PFSK-1 (cell line): ENCODE results near the gene AFAP1L2.

ENCODE experiments used
- FOXP2 ChIP-seq: optimal IDR thresholded peaks from 2 replicates; pipeline ENCODE3; 2011; ENCODE audit warnings: borderline replicate concordance, control low read depth, inconsistent platforms; ENCODE audit not compliant: insufficient read depth; ENCODE audit errors: extremely low read length, extremely low read depth
- POLR2AphosphoS5 ChIP-seq: IDR thresholded peaks from 2 replicates; pipeline ENCODE4 v1.6.1; 2012; ENCODE audit warnings: low read depth, mild to moderate bottlenecking, control low read depth, low read length, moderate library complexity
- SIN3A ChIP-seq: IDR thresholded peaks from 2 replicates; pipeline ENCODE4 v1.6.1; 2012; ENCODE audit warnings: mild to moderate bottlenecking, low read length, moderate library complexity, borderline replicate concordance; ENCODE audit not compliant: insufficient read depth
- TAF1 ChIP-seq: IDR thresholded peaks from 2 replicates; pipeline ENCODE4 v1.6.1; 2012; ENCODE audit warnings: low read length, control low read depth, borderline replicate concordance; ENCODE audit not compliant: insufficient read depth
- TF ChIP-seq, protein P1 (sequence below), 2 experiments: IDR thresholded peaks; 2 replicates each; pipeline versions ENCODE4 v1.6.1 to v1.8.0; 2011 to 2012; ENCODE audit warnings: low read depth in 2 of 2, low read length in 2 of 2, control low read depth in 1 of 2, inconsistent platforms in 1 of 2, mild to moderate bottlenecking in 1 of 2, moderate library complexity in 1 of 2; ENCODE audit not compliant: insufficient read depth in 1 of 2

AFAP1L2 gene

DNA sequence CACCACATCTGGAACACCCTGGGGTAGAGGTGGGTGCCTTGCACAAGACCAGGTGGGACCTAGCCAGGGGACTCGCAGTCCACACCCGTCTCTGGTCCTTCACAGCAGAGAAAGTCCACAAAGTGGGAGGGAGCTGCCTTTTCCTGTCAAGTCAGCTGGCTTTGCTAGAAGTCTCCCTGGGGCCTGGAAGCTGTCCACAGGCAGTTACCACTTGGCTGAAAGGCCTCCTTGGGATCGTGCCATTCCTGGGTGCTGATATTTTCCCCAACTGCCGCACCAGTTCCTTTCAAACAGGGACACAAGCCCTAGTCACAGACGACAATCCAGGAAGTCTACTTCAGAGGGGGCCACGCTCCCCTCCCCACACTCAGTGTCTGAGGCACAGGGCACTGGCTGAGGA is 75.4 kb downstream of the AFAP1L2 start:
- TF ChIP-seq SIN3A: no peak
- TF ChIP-seq FOXP2: no peak
- no peak for TF ChIP-seq TAF1
- no peak for TF ChIP-seq POLR2AphosphoS5
- TF ChIP-seq, protein P1, sequence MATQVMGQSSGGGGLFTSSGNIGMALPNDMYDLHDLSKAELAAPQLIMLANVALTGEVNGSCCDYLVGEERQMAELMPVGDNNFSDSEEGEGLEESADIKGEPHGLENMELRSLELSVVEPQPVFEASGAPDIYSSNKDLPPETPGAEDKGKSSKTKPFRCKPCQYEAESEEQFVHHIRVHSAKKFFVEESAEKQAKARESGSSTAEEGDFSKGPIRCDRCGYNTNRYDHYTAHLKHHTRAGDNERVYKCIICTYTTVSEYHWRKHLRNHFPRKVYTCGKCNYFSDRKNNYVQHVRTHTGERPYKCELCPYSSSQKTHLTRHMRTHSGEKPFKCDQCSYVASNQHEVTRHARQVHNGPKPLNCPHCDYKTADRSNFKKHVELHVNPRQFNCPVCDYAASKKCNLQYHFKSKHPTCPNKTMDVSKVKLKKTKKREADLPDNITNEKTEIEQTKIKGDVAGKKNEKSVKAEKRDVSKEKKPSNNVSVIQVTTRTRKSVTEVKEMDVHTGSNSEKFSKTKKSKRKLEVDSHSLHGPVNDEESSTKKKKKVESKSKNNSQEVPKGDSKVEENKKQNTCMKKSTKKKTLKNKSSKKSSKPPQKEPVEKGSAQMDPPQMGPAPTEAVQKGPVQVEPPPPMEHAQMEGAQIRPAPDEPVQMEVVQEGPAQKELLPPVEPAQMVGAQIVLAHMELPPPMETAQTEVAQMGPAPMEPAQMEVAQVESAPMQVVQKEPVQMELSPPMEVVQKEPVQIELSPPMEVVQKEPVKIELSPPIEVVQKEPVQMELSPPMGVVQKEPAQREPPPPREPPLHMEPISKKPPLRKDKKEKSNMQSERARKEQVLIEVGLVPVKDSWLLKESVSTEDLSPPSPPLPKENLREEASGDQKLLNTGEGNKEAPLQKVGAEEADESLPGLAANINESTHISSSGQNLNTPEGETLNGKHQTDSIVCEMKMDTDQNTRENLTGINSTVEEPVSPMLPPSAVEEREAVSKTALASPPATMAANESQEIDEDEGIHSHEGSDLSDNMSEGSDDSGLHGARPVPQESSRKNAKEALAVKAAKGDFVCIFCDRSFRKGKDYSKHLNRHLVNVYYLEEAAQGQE (IDR thresholded peaks at IDR 0.05; ENCODE audit: insufficient read depth in 1 of 2, low read depth in 2 of 2, low read length in 2 of 2): no peak

DNA sequence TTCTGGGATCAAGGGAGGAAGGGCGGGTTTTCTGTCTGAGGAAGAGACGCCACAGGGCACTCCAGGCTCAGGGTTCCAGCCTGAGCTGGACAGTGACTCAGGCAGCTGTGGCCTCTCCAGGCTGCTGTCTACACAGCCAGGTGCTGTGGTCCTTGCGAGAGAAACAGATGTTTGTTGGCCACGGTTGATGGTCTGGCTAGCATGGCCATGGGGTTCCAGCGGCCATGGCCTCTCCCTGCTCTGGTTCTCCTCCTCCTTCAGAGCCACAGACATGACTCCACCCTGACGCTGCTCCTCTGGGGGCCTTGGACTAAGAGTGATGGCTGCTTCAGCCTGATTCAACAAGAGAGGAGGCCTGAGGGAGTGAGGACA is 75.9 kb downstream of the AFAP1L2 start:
- TF ChIP-seq TAF1: no peak
- no peak for TF ChIP-seq POLR2AphosphoS5
- TF ChIP-seq FOXP2: no peak
- TF ChIP-seq, protein P1 (IDR thresholded peaks at IDR 0.05; ENCODE audit: insufficient read depth in 1 of 2, low read depth in 2 of 2, low read length in 2 of 2): no peak

DNA sequence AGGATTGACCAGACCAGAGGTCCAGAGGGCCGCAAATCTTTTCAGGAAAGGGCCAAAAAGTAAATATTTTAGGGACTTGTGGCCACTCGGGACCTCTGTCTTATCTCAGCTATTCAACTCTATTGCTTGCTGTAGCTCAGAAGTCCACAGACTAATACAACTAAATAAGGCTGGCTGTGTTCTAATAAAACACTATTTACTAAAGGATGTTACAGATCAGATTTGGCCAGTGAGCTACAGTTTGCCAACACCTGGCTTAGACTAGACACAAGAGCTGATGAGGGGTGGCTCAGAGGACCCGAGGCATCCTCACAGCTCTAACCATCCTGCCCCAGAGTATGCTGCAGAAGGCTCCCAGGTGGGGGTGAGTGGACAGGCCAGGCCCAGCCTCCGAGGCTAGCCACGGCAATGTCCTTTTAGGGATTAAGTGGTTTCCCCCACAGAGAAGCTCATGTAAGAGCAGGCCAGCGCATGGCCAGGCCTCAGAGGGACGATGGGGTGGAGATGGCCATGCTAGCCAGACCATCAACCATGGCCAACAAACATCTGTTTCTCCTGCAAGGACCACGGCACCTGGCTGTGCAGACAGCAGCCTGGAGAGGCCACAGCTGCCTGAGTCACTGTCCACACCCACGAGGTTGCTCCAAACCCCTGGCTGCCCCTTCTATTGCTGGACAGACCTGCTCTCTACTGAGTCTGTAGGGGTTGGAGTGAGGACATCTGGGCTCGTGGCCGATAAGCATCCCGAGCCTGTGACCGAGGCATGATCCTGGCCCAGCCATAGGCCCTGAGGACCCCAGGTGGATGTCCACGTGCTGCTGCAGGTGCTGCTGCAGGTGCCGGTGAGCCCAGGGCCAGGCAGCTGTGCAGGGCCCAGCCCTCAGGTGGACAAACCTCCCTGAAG is 76.5 kb downstream of the AFAP1L2 start:
- TF ChIP-seq FOXP2: no peak
- no peak for TF ChIP-seq POLR2AphosphoS5
- TF ChIP-seq, protein P1 (IDR thresholded peaks at IDR 0.05; ENCODE audit: insufficient read depth in 1 of 2, low read depth in 2 of 2, low read length in 2 of 2): no peak
- no peak for TF ChIP-seq SIN3A
- TF ChIP-seq TAF1: no peak

DNA sequence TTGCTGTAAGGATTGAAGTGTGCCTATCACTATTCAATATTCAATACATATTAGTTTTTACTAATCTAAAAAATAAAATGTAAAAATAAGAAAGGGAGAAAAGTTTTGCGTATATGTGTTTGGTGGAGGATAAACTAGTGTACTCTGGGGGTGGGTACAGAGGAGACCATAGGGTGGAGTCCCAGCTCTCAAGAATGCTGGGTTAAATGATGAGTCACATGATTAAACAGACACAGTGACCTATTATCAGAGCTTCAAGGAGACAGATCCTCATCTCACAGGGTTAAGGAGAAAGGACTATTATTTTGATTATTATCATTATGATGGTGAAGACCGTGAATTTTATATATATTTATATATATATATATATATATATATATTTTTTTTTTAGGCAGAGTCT is 77.5 kb downstream of the AFAP1L2 start:
- TF ChIP-seq POLR2AphosphoS5 (no peak), SIN3A (no peak), TAF1 (no peak), FOXP2 (no peak)
- TF ChIP-seq, protein P1 (IDR thresholded peaks at IDR 0.05; ENCODE audit: insufficient read depth in 1 of 2, low read depth in 2 of 2, low read length in 2 of 2): no peak
